Lower leg skin (tissue), 4 donors: Measurements from ENCODE around the gene TMEM86B. TPM values are rescaled to one million over a fixed set of nuclear protein-coding genes. Genes with fewer than 3 reads are reported as not detected.
"Not testable (repeated sequence)": the region's sequence is repeated elsewhere in the genome, so short reads cannot be mapped to it uniquely, and the experiment has no call there.

Experiments
- DNase-seq, 2 donors: peaks; one replicate each; pipeline ENCODE4 v3.0.0-alpha.2; 2019; ENCODE audit warnings: low spot score in 2 of 2
- H3K4me3 ChIP-seq: fragments of 200-600 bp; sonication (generic); 2 replicates; pipeline ENCODE4 v1.5.1; 2017; ENCODE audit warnings: mild to moderate bottlenecking, low read depth; ENCODE audit not compliant: poor library complexity, severe bottlenecking
- POLR2A ChIP-seq, 2 donors: fragments of 450-650 bp; IDR thresholded peaks; one replicate each; pipeline ENCODE4 v1.6.1; 2016 to 2017; ENCODE audit warnings: antibody characterized with exemption in 2 of 2, mild to moderate bottlenecking in 1 of 2, moderate library complexity in 1 of 2
- WGBS, 2 donors: methylation state at CpG; one replicate each; pipeline ENCODE4 v1.1.5; 2018; 5-methylcytosine and 5-hydroxymethylcytosine counted together
- intact Hi-C: fragments of 100-400 bp; cut with DNase I; formaldehyde crosslinking; loops from one replicate; pipeline ENCODE4 v1.15.0; 2023; ENCODE audit warnings: low total_unique reads
- total RNA-seq, 4 donors: library from RNA; depleted of rRNA; stranded (reverse); fragments of >200 nt; gene quantifications; one replicate each; pipeline ENCODE4 v1.1.0, GENCODE V29; 2016
- TF ChIP-seq, protein P1 (sequence below), 3 donors: fragments of 450-650 bp; IDR thresholded peaks; one replicate each; pipeline ENCODE4 v1.5.1; 2016; ENCODE audit warnings: antibody characterized with exemption in 3 of 3, mild to moderate bottlenecking in 3 of 3, moderate library complexity in 2 of 3

Gene TMEM86B
- total RNA-seq, 4 donors from 2014 or later: 1.1 to 2.4 (median 1.6) TPM

DNA sequence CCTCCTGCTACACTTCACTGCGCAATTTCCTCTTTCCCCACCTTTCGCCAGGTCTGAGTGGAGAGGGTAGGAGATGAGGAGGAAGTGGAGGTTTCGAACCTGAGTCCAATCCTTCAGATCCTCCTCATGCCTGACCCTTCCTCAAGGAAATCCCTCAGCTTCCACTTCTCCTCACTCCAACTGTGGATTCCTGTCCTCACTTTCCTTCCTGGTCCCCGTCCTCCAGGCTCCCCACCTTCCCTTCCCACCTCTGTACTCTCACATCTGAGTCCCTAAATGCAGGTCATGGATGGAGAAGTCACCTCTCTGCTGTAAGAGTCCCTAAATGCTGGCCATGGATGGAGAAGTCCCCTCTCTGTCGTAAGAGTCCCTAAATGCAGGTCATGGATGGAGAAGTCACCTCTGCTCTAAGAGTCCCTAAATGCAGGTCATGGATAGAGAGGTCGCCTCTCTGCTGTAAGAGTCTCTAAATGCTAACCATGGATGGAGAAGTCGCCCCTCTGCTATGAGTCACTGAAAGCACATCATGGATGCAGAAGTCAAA is 3.1 kb downstream of the TMEM86B start:
- no peak overlapping the region for H3K4me3 ChIP-seq
- 88 to 90% methylated on average over 7 of the region's 7 CpGs for WGBS, 2 donors
- no peak for TF ChIP-seq POLR2A (IDR thresholded peaks at IDR 0.05)
- TF ChIP-seq, protein P1, sequence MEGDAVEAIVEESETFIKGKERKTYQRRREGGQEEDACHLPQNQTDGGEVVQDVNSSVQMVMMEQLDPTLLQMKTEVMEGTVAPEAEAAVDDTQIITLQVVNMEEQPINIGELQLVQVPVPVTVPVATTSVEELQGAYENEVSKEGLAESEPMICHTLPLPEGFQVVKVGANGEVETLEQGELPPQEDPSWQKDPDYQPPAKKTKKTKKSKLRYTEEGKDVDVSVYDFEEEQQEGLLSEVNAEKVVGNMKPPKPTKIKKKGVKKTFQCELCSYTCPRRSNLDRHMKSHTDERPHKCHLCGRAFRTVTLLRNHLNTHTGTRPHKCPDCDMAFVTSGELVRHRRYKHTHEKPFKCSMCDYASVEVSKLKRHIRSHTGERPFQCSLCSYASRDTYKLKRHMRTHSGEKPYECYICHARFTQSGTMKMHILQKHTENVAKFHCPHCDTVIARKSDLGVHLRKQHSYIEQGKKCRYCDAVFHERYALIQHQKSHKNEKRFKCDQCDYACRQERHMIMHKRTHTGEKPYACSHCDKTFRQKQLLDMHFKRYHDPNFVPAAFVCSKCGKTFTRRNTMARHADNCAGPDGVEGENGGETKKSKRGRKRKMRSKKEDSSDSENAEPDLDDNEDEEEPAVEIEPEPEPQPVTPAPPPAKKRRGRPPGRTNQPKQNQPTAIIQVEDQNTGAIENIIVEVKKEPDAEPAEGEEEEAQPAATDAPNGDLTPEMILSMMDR (IDR thresholded peaks at IDR 0.05): no peak
- DNase-seq: no peak
- intact Hi-C loops: no loop called here

DNA sequence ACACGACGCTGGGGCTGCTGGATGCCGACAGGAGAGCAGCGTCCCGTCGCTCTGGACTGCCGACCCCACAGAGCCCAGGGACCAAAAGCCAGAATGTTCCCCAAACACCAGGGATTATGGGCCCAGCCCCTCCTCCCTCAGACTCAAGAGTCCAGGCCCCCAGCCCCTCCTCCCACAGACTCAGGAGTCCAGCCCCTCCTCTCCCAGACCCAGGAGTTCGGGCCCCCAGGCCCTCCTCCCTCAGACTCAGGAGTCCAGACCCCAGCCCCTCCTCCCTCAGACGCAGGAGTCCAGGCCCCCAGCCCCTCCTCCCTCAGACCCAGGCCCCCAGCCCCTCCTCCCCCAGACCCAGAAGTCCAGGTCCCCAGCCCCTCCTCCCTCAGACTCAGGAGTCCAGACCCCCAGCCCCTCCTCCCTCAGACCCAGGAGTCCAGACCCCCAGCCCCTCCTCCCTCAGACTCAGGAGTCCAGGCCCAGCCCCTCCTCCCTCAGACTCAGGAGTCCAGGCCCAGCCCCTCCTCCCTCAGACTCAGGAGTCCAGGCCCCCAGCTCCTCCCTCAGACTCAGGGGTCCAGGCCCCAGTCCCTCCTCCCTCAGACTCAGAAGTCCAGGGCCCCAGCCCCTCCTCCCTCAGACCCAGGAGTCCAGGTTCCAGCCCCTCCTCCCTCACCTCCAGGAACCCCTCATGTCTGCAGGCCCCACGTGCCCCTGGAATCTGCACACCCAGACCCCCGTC is 3.7 kb downstream of the TMEM86B start:
- H3K4me3 ChIP-seq, intact Hi-C loops, DNase-seq: not testable (repeated sequence)
- 55 to 65% methylated on average over 10 to 11 of the region's 11 CpGs for WGBS, 2 donors

DNA sequence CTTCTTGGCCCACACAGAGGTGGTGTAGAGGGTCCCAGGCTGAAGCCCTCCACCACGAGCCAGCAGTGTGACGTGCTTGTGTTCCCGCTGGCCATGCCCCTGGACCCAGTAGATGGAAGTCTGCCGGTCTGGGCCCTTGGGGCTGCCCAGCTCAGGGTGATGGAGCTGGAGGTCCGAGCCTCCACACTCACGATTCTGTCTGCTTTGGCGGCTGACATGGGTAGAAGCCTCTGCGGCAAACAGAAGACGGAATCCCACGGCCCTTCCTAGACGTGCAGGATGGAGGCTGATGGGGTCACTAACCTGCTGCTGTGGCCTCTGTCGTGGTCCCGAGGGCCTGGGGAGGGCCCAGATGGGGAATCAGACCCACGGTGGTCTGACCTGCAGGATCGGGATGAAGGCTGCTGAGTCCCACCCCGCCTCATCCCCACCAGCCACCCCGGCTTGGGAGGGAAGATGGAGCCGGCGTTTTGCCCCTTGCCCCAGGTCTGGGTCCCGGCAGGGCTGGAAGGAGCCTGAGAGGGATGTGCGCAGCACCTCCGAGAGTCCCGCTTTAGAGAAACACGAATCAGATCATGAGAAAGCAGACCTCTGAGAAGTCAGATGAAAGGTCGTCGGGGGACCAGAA is 4.4 kb downstream of the TMEM86B start:
- intact Hi-C loops: no loop called here
- no peak for DNase-seq
- 77 to 80% methylated on average over 21 to 25 of the region's 26 CpGs for WGBS, 2 donors
- H3K4me3 ChIP-seq: no peak overlapping the region
- TF ChIP-seq, protein P1 (IDR thresholded peaks at IDR 0.05): no peak
- TF ChIP-seq POLR2A (IDR thresholded peaks at IDR 0.05): no peak

DNA sequence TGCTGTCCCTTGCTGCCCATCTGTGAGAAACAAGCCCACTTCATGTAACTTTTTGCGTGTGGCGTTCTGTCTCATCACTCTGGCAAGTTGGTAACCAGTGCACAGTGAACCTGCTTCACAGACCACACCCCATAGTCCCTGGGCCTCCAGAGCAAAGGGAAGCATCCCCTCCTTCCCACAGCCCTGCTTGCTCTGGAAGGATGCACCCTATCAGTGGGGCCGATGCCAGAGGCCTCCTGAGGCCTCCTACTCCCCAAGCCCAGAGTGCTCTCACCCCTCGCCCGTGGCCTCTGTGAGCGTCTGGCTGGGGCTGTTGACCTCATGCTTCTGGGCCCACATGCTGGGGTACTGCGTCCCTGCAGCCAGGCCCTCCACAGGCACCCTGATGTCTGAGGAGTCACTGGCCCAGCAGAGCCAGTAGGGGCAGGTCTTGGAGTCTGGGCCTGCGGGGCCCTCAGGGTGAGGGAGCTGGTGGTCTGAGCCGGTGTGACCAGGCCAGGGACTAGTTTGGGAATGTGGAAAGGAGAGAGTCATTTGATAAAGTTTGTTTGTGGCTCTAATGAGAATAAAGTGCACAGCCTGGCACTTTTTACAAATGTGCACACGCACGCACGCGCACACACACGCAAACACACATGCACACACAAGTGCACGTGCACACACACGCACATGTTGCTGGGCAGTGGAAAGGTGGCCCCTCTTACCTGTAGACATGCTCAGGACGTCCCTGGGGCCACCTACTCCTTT is 5.1 kb downstream of the TMEM86B start:
- TF ChIP-seq, protein P1 (IDR thresholded peaks at IDR 0.05): no peak
- no peak for TF ChIP-seq POLR2A (IDR thresholded peaks at IDR 0.05)
- H3K4me3 ChIP-seq: no peak overlapping the region
- 84 to 87% methylated on average over 13 to 16 of the region's 17 CpGs for WGBS, 2 donors
- intact Hi-C loops: no loop called here
- no peak for DNase-seq

DNA sequence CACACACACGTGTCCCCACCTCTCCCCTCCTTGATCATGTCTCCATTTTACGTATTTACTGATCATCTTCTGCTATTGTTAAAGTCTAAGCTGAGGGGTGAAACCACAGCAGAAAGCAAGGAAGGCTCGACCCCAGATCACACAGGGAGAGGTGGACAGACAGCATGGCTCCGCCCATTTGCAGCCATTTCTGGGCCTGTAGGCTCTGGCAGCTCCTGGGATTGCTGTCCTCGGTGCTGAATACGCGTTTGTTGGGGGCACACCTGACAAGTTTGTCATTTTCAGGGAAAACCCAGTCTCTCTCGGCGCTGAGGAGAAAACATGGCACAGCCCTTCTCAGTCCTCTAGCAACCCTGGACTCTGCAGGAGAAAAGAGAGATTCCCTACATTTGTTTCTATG is 8.0 kb downstream of the TMEM86B start:
- TF ChIP-seq POLR2A (IDR thresholded peaks at IDR 0.05): no peak
- TF ChIP-seq, protein P1 (IDR thresholded peaks at IDR 0.05): no peak
- intact Hi-C loops: no loop called here
- WGBS, 2 donors: 73 to 84% methylated on average over 9 of the region's 9 CpGs
- no peak for DNase-seq
- no peak overlapping the region for H3K4me3 ChIP-seq
